PC-3 (cell line): ENCODE results near the gene LDHAL6A. TPM values are rescaled to one million over a fixed set of nuclear protein-coding genes. Genes with fewer than 3 reads are reported as not detected.

Experiments used
- ATAC-seq: fragments of 200-7000 bp; cut with Tn5 transposase; 2 replicates; pipeline ENCODE4 v1.9.1; 2020; ENCODE audit warnings: mild to moderate bottlenecking, moderate library complexity
- BruUV-seq: library from RNA; stranded (reverse); fragments of 400-500 nt; replicated peaks from 2 replicates; lab custom pipeline; 2021; lab: Mats Ljungman, UMichigan
- CTCF ChIA-PET: fragments of 300-600 bp; sonication (Branson Sonifier 250); formaldehyde crosslinking; loops from one replicate; lab custom pipeline; 2022; ENCODE audit warnings: antibody characterized with exemption; lab: Charles Lee
- POLR2A ChIA-PET: fragments of 300-600 bp; sonication (Branson Sonifier 250); formaldehyde crosslinking; loops from one replicate; lab custom pipeline; 2022; ENCODE audit warnings: antibody characterized with exemption; ENCODE audit not compliant: unreplicated experiment; lab: Charles Lee
- DNase-seq: peaks from one replicate; pipeline ENCODE4 v3.0.0-alpha.2; 2015
- H2AFZ ChIP-seq: fragments of 300-600 bp; sonication (generic); 2 replicates; pipeline ENCODE4 v1.6.0; 2016; ENCODE audit warnings: antibody characterized with exemption, low read length
- H3F3A ChIP-seq: fragments of 300-600 bp; sonication (generic); one replicate; pipeline ENCODE4 v1.6.0; 2017; ENCODE audit warnings: antibody characterized with exemption, low read length, control low read depth, mild to moderate bottlenecking; ENCODE audit not compliant: unreplicated experiment
- H3K27ac ChIP-seq: fragments of 300-600 bp; sonication (generic); 2 replicates; pipeline ENCODE4 v1.5.1; 2016; ENCODE audit warnings: mild to moderate bottlenecking, low read length
- H3K27me3 ChIP-seq: fragments of 300-600 bp; sonication (generic); 2 replicates; pipeline ENCODE4 v1.6.1; 2016; ENCODE audit warnings: low read length, mixed read lengths
- H3K36me3 ChIP-seq: fragments of 300-600 bp; sonication (generic); 2 replicates; pipeline ENCODE4 v1.6.1; 2016; ENCODE audit warnings: low read depth, mixed run types, low read length, mixed read lengths
- H3K4me1 ChIP-seq: fragments of 300-600 bp; sonication (generic); 2 replicates; pipeline ENCODE4 v1.5.1; 2016; ENCODE audit warnings: low read length; ENCODE audit not compliant: insufficient read depth
- H3K4me2 ChIP-seq: fragments of 300-600 bp; sonication (generic); 2 replicates; pipeline ENCODE4 v1.6.0; 2016; ENCODE audit warnings: low read length
- H3K4me3 ChIP-seq: fragments of 300-600 bp; sonication (generic); 2 replicates; pipeline ENCODE4 v1.5.1; 2016; ENCODE audit warnings: mild to moderate bottlenecking, low read length, mixed read lengths
- H3K79me2 ChIP-seq: fragments of 300-600 bp; sonication (generic); 2 replicates; pipeline ENCODE4 v1.6.1; 2017; ENCODE audit warnings: low read length, mixed read lengths
- H3K9ac ChIP-seq: fragments of 300-600 bp; sonication (generic); 2 replicates; pipeline ENCODE4 v1.6.0; 2016; ENCODE audit warnings: mild to moderate bottlenecking, low read length
- H3K9me2 ChIP-seq: fragments of 300-600 bp; sonication (generic); replicated peaks from 2 replicates; pipeline ENCODE4 v1.6.1; 2016; ENCODE audit warnings: mixed run types, low read length, mixed read lengths
- H3K9me3 ChIP-seq: fragments of 300-600 bp; sonication (generic); 2 replicates; pipeline ENCODE4 v1.6.1; 2016; ENCODE audit warnings: low read length, mixed read lengths
- H4K20me1 ChIP-seq: fragments of 300-600 bp; sonication (generic); 2 replicates; pipeline ENCODE4 v1.6.1; 2016; ENCODE audit warnings: low read length, mixed read lengths
- EZH2 ChIP-seq: fragments of 300-600 bp; sonication (generic); IDR thresholded peaks from one replicate; pipeline ENCODE4 v1.6.1; 2017; ENCODE audit warnings: antibody characterized with exemption, mild to moderate bottlenecking, low read length; ENCODE audit not compliant: unreplicated experiment
- EZH2phosphoT487 ChIP-seq: fragments of 300-600 bp; sonication (generic); IDR thresholded peaks from 2 replicates; pipeline ENCODE4 v1.6.1; 2018; ENCODE audit warnings: mild to moderate bottlenecking, antibody characterized with exemption, low read length, borderline replicate concordance
- intact Hi-C: fragments of 100-400 bp; cut with micrococcal nuclease; formaldehyde crosslinking; loops from 2 replicates; pipeline ENCODE4 v1.9.0; 2023
- total RNA-seq: library from RNA; depleted of rRNA; stranded (reverse); fragments of >200 nt; gene quantifications from 2 replicates; pipeline ENCODE4 v1.2.3, GENCODE V29; 2014
- TF ChIP-seq, protein P1 (sequence below): fragments of 300-600 bp; sonication (generic); conservative IDR thresholded peaks from 2 replicates; pipeline ENCODE4 v1.5.1; 2017; ENCODE audit warnings: antibody characterized with exemption, low read depth, mild to moderate bottlenecking, low read length

Gene LDHAL6A
- total RNA-seq, 1 experiment from 2014 or later: not detected

DNA sequence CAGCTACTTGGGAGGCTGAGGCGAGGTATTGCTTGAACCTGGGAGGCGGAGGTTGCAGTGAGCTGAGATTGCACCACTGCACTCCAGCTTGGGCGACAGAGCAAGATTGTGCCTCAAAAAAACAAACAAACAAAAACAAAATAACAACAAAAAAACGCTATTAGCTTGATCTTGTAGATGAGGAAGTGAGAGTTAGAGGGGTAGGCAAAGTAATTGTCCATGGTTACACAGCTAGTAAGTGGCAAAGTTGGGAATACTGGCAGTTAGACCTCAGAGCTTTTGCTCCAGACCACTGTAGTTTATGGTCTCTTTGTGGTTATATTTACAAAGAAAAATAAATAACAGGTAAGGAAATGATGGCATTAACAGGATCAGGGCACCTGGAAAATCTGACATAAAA is 28.4 kb upstream of the LDHAL6A start:
- CTCF ChIA-PET: no interaction called here
- no peak overlapping the region for H3K27ac ChIP-seq

DNA sequence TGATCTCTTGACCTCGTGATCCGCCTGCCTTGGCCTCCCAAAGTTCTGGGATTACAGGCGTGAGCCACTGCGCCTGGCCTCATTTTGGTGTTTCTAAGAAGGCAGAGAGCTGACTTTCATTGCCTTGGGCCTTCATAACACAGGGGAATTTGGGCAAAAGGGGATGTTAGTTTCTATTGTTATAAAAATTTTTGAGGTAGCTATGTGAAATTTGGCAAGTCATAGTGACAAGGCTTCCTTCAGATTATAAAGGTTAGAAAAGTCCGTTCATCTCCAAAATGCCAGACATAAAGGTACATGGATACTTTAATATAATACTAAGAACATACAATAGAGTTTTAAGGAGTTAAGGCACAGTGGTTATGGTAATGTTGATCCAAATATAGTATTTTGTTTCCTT is 26.3 kb upstream of the LDHAL6A start:
- Histone ChIP-seq H3K9me2 (no peaks in the 10 kb centered on the region), H3F3A (no peaks in the 10 kb centered on the region), H3K9ac (no peak overlapping the region), H4K20me1 (no peaks in the 10 kb centered on the region), H3K36me3 (no peaks in the 10 kb centered on the region), H2AFZ (no peak overlapping the region), H3K79me2 (no peaks in the 10 kb centered on the region), H3K27ac (no peak overlapping the region), H3K27me3 (no peaks in the 10 kb centered on the region), H3K4me3 (no peak overlapping the region), H3K9me3 (no peaks in the 10 kb centered on the region), H3K4me1 (no peaks in the 10 kb centered on the region), H3K4me2 (no peak overlapping the region)
- TF ChIP-seq, protein P1, sequence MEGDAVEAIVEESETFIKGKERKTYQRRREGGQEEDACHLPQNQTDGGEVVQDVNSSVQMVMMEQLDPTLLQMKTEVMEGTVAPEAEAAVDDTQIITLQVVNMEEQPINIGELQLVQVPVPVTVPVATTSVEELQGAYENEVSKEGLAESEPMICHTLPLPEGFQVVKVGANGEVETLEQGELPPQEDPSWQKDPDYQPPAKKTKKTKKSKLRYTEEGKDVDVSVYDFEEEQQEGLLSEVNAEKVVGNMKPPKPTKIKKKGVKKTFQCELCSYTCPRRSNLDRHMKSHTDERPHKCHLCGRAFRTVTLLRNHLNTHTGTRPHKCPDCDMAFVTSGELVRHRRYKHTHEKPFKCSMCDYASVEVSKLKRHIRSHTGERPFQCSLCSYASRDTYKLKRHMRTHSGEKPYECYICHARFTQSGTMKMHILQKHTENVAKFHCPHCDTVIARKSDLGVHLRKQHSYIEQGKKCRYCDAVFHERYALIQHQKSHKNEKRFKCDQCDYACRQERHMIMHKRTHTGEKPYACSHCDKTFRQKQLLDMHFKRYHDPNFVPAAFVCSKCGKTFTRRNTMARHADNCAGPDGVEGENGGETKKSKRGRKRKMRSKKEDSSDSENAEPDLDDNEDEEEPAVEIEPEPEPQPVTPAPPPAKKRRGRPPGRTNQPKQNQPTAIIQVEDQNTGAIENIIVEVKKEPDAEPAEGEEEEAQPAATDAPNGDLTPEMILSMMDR: no peak
- TF ChIP-seq EZH2phosphoT487 (no peak), EZH2 (no peak)
- DNase-seq (no peak), ATAC-seq (no peak)
- CTCF ChIA-PET: no interaction called here
- no TSS peak for BruUV-seq
- intact Hi-C loops: no loop called here
- POLR2A ChIA-PET: no interaction called here

More for the DNA sequence above, 28.4 kb upstream of the LDHAL6A start:
- Histone ChIP-seq H3K4me2 (no peak overlapping the region), H3K9me3 (no peaks in the 10 kb centered on the region), H2AFZ (no peak overlapping the region), H3K27me3 (no peaks in the 10 kb centered on the region), H3K36me3 (no peaks in the 10 kb centered on the region), H4K20me1 (no peaks in the 10 kb centered on the region), H3K9me2 (no peaks in the 10 kb centered on the region), H3K79me2 (no peaks in the 10 kb centered on the region), H3K4me3 (no peak overlapping the region), H3F3A (no peaks in the 10 kb centered on the region), H3K9ac (no peak overlapping the region), H3K4me1 (no peaks in the 10 kb centered on the region)
- BruUV-seq: no TSS peak
- POLR2A ChIA-PET: no interaction called here
- ATAC-seq: no peak
- no peak for DNase-seq
- TF ChIP-seq, protein P1: no peak
- TF ChIP-seq EZH2 (no peak), EZH2phosphoT487 (no peak)
- intact Hi-C loops: no loop called here

DNA sequence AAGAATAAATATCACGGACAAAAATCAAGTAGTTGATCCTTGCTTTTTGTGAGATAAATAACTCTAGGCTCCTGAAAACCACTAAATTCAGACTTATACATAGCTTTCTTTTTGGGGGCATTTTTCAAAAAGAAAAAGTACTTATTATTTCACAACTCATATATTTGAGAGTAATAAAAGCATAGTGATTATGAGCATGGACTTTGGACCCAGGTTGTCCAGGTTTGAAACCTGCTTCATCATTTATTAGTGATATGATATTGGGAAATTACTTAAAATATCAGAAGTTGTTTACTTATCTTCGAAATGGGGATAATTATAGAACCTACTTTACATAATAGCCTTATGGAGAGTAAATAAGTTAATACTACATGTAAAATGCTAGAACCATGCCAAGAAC is 17.0 kb upstream of the LDHAL6A start:
- Histone ChIP-seq H3K4me1 (no peaks in the 10 kb centered on the region), H3K4me2 (no peak overlapping the region), H3F3A (no peaks in the 10 kb centered on the region), H3K27me3 (no peaks in the 10 kb centered on the region), H3K27ac (no peak overlapping the region), H4K20me1 (no peaks in the 10 kb centered on the region), H3K79me2 (no peaks in the 10 kb centered on the region), H3K36me3 (no peaks in the 10 kb centered on the region), H3K9ac (no peak overlapping the region), H3K9me2 (no peaks in the 10 kb centered on the region), H3K4me3 (no peak overlapping the region), H3K9me3 (no peaks in the 10 kb centered on the region), H2AFZ (no peak overlapping the region)
- CTCF ChIA-PET: no interaction called here
- no TSS peak for BruUV-seq
- ATAC-seq (no peak), DNase-seq (no peak)
- TF ChIP-seq EZH2phosphoT487 (no peak), EZH2 (no peak)
- TF ChIP-seq, protein P1: no peak
- POLR2A ChIA-PET: no interaction called here
- intact Hi-C loops: no loop called here
